Muscle layer of colon (tissue), 2 donors: ENCODE data around the gene PRDM7.

Source experiments
- H3K27ac ChIP-seq: one replicate; pipeline ENCODE4 v1.7.0; 2013; ENCODE audit warnings: low read depth, mild to moderate bottlenecking, low read length, moderate library complexity
- H3K27me3 ChIP-seq, 2 donors: one replicate each; pipeline ENCODE4 v1.7.0; 2013; ENCODE audit warnings: low read length in 2 of 2, mild to moderate bottlenecking in 2 of 2; ENCODE audit not compliant: insufficient read depth in 2 of 2, control insufficient read depth in 1 of 2
- H3K36me3 ChIP-seq: one replicate; pipeline ENCODE4 v1.7.0; 2013; ENCODE audit warnings: mild to moderate bottlenecking, low read length; ENCODE audit not compliant: insufficient read depth
- H3K4me1 ChIP-seq: one replicate; pipeline ENCODE4 v1.7.0; 2013; ENCODE audit warnings: mild to moderate bottlenecking, low read length; ENCODE audit not compliant: insufficient read depth
- H3K4me3 ChIP-seq, 2 donors: one replicate each; pipeline ENCODE4 v1.7.0; 2013; ENCODE audit warnings: low read length in 2 of 2, low read depth in 1 of 2, mild to moderate bottlenecking in 1 of 2, moderate library complexity in 1 of 2
- H3K9ac ChIP-seq: one replicate; pipeline ENCODE4 v1.7.0; 2013; ENCODE audit warnings: low read length
- H3K9me3 ChIP-seq: one replicate; pipeline ENCODE4 v1.7.0; 2013; ENCODE audit warnings: mild to moderate bottlenecking, low read length
- donor health status: abdominal sarcoma.
- donor health status: Adenocarcinoma of cecum.

Gene PRDM7

GRCh38 chr16:90032674-90033331 lies 44.3 kb downstream of the PRDM7 start:
- no peaks in the 10 kb centered on the region for H3K27me3 ChIP-seq
- no peaks in the 10 kb centered on the region for H3K9me3 ChIP-seq
- peaks cover 27% of the 10 kb centered on the region for H3K36me3 ChIP-seq
- no peak overlapping the region for H3K27ac ChIP-seq
- H3K4me3 ChIP-seq, result no peak overlapping the region
- no peaks in the 10 kb centered on the region for H3K4me1 ChIP-seq
- no peak overlapping the region for H3K9ac ChIP-seq

GRCh38 chr16:90031931-90032673 lies 45.0 kb downstream of the PRDM7 start:
- Histone ChIP-seq H3K4me1 (no peaks in the 10 kb centered on the region), H3K27ac (no peak overlapping the region), H3K4me3 (no peak overlapping the region)

GRCh38 chr16:90031186-90031930 lies 45.8 kb downstream of the PRDM7 start:
- Histone ChIP-seq H3K27me3 (no peaks in the 10 kb centered on the region), H3K9me3 (no peaks in the 10 kb centered on the region), H3K4me3 (no peak overlapping the region), H3K4me1 (no peaks in the 10 kb centered on the region), H3K36me3 (peaks cover 21% of the 10 kb centered on the region), H3K27ac (no peak overlapping the region), H3K9ac (no peak overlapping the region)

More at GRCh38 chr16:90031931-90032673, 45.0 kb downstream of the PRDM7 start:
- H3K9ac ChIP-seq, result no peak overlapping the region
- H3K9me3 ChIP-seq, result no peaks in the 10 kb centered on the region
- no peaks in the 10 kb centered on the region for H3K27me3 ChIP-seq
- H3K36me3 ChIP-seq, result peaks cover 27% of the 10 kb centered on the region

- Histone ChIP-seq H3K27ac (no peak overlapping the region), H3K9me3 (no peaks in the 10 kb centered on the region), H3K4me1 (no peaks in the 10 kb centered on the region), H3K9ac (no peak overlapping the region), H3K36me3 (peaks cover 15% of the 10 kb centered on the region), H3K4me3 (no peak overlapping the region), H3K27me3 (no peaks in the 10 kb centered on the region)
These were observed 48.1 kb downstream of the PRDM7 start for GRCh38 chr16:90028985-90029384.

- H3K27ac ChIP-seq, result no peak overlapping the region
- no peaks in the 10 kb centered on the region for H3K27me3 ChIP-seq
- peaks cover 6% of the 10 kb centered on the region for H3K4me1 ChIP-seq
- no peak overlapping the region for H3K4me3 ChIP-seq
- peaks cover 15% of the 10 kb centered on the region for H3K36me3 ChIP-seq
- H3K9ac ChIP-seq, result no peak overlapping the region
- no peaks in the 10 kb centered on the region for H3K9me3 ChIP-seq
These were observed 49.5 kb downstream of the PRDM7 start for GRCh38 chr16:90027611-90028010.

- Histone ChIP-seq H3K4me1 (peaks cover 13% of the 10 kb centered on the region), H3K27ac (no peak overlapping the region), H3K9me3 (no peaks in the 10 kb centered on the region), H3K9ac (no peak overlapping the region), H3K27me3 (no peaks in the 10 kb centered on the region), H3K36me3 (peaks cover 6% of the 10 kb centered on the region), H3K4me3 (no peak overlapping the region)
These were observed 51.0 kb downstream of the PRDM7 start for GRCh38 chr16:90026135-90026534.

- Histone ChIP-seq H3K27me3 (no peaks in the 10 kb centered on the region), H3K4me1 (peaks cover 20% of the 10 kb centered on the region), H3K27ac (peak overlapping the region; percentile 73), H3K9me3 (no peaks in the 10 kb centered on the region), H3K4me3 (peak overlapping the region; percentile 48 to 73), H3K9ac (peak overlapping the region; percentile 86), H3K36me3 (no peaks in the 10 kb centered on the region)
These were observed 54.1 kb downstream of the PRDM7 start for GRCh38 chr16:90023078-90023447.

- H3K27me3 ChIP-seq, result no peaks in the 10 kb centered on the region
- peak overlapping the region; percentile 73 for H3K27ac ChIP-seq
- no peaks in the 10 kb centered on the region for H3K36me3 ChIP-seq
- H3K9ac ChIP-seq, result peak overlapping the region; percentile 86
- peaks cover 20% of the 10 kb centered on the region for H3K4me1 ChIP-seq
- H3K9me3 ChIP-seq, result no peaks in the 10 kb centered on the region
- peak overlapping the region; percentile 48 to 73 for H3K4me3 ChIP-seq
These were observed 54.7 kb downstream of the PRDM7 start for GRCh38 chr16:90022209-90023077.

GRCh38 chr16:90020838-90021382 lies 56.2 kb downstream of the PRDM7 start:
- no peaks in the 10 kb centered on the region for H3K36me3 ChIP-seq
- no peak overlapping the region for H3K4me3 ChIP-seq
- H3K9me3 ChIP-seq, result no peaks in the 10 kb centered on the region
- no peaks in the 10 kb centered on the region for H3K27me3 ChIP-seq
- no peak overlapping the region for H3K9ac ChIP-seq
- H3K4me1 ChIP-seq, result peaks cover 20% of the 10 kb centered on the region
- H3K27ac ChIP-seq, result no peak overlapping the region

- H3K4me1 ChIP-seq, result peaks cover 20% of the 10 kb centered on the region
- no peak overlapping the region for H3K9ac ChIP-seq
These were observed 56.8 kb downstream of the PRDM7 start for GRCh38 chr16:90020260-90020837.

More at GRCh38 chr16:90020260-90020837, 56.8 kb downstream of the PRDM7 start:
- Histone ChIP-seq H3K4me3 (peak overlapping the region in 1 of 2 donors; percentile 32), H3K27me3 (no peaks in the 10 kb centered on the region), H3K36me3 (no peaks in the 10 kb centered on the region), H3K9me3 (no peaks in the 10 kb centered on the region), H3K27ac (no peak overlapping the region)
